LHCN-M2 (cell line): ENCODE results near the gene BLM. TPM values are rescaled to one million over a fixed set of nuclear protein-coding genes. Genes with fewer than 3 reads are reported as not detected.
A peak's percentile ranks its signal among the peaks of the same experiment; 100 is the strongest.
"Not testable (repeated sequence)": the region's sequence is repeated elsewhere in the genome, so short reads cannot be mapped to it uniquely, and the experiment has no call there.

Source experiments
- DNase-seq: peaks from one replicate; pipeline ENCODE4 v3.0.0-alpha.2; 2012; ENCODE audit warnings: low read depth
- total RNA-seq: library from RNA; depleted of rRNA; stranded (reverse); fragments of >200 nt; gene quantifications from 2 replicates; pipeline ENCODE4 v1.2.3, GENCODE V29; 2014

BLM gene
- total RNA-seq, 1 experiment from 2014 or later, result 14.9 TPM

- DNase-seq, result no peak
Measured at GRCh38 chr15:90730290-90730689, 13.1 kb downstream of the BLM start.

- no peak for DNase-seq
Measured at GRCh38 chr15:90735923-90736322, 18.8 kb downstream of the BLM start.

GRCh38 chr15:90740545-90740944, 23.4 kb downstream of the BLM start:
- not testable (repeated sequence) for DNase-seq

GRCh38 chr15:90742087-90742486, 24.9 kb downstream of the BLM start:
- no peak for DNase-seq

- no peak for DNase-seq
Measured at GRCh38 chr15:90743407-90743806, 26.3 kb downstream of the BLM start.

GRCh38 chr15:90744759-90745402, 27.7 kb downstream of the BLM start:
- DNase-seq, result no peak

- no peak for DNase-seq
Measured at GRCh38 chr15:90749754-90750153, 32.6 kb downstream of the BLM start.

GRCh38 chr15:90750186-90750585, 33.0 kb downstream of the BLM start:
- no peak for DNase-seq

- DNase-seq, result no peak
Measured at GRCh38 chr15:90751300-90751825, 34.2 kb downstream of the BLM start.

GRCh38 chr15:90756916-90757315, 39.8 kb downstream of the BLM start:
- no peak for DNase-seq

GRCh38 chr15:90757461-90757860, 40.3 kb downstream of the BLM start:
- no peak for DNase-seq

GRCh38 chr15:90760661-90761232, 43.6 kb downstream of the BLM start:
- DNase-seq, result no peak

GRCh38 chr15:90761629-90762028, 44.5 kb downstream of the BLM start:
- no peak for DNase-seq

GRCh38 chr15:90762109-90762508, 45.0 kb downstream of the BLM start:
- DNase-seq, result peak; percentile 76

- no peak for DNase-seq
Measured at GRCh38 chr15:90763366-90764099, 46.4 kb downstream of the BLM start.

GRCh38 chr15:90765531-90765930, 48.4 kb downstream of the BLM start:
- no peak for DNase-seq

GRCh38 chr15:90765966-90766365, 48.8 kb downstream of the BLM start:
- no peak for DNase-seq

GRCh38 chr15:90769375-90769774, 52.2 kb downstream of the BLM start:
- no peak for DNase-seq

- no peak for DNase-seq
Measured at GRCh38 chr15:90773485-90773884, 56.3 kb downstream of the BLM start.

- peak; percentile 49 for DNase-seq
Measured at GRCh38 chr15:90774731-90775514, 57.8 kb downstream of the BLM start.

- no peak for DNase-seq
Measured at GRCh38 chr15:90780916-90781315, 63.8 kb downstream of the BLM start.

GRCh38 chr15:90782442-90782841, 65.3 kb downstream of the BLM start:
- DNase-seq, result no peak
